Body of pancreas (tissue), 4 donors: ENCODE measurements around the gene ASPDH.

Source experiments
- POLR2A ChIP-seq, 3 donors: fragments of 450-650 bp; IDR thresholded peaks; one replicate each; pipeline ENCODE4 v1.6.1; 2016; ENCODE audit warnings: antibody characterized with exemption in 3 of 3, mild to moderate bottlenecking in 2 of 3
- TF ChIP-seq, protein P1 (sequence below), 7 experiments: fragments of 450-650 bp in 4 of 7; fragments of 200-600 bp in 3 of 7; sonication (generic) in 3 of 7; IDR thresholded peaks; one replicate each; pipeline ENCODE4 v1.5.1; 2016 to 2019; ENCODE audit warnings: antibody characterized with exemption in 7 of 7

DNA sequence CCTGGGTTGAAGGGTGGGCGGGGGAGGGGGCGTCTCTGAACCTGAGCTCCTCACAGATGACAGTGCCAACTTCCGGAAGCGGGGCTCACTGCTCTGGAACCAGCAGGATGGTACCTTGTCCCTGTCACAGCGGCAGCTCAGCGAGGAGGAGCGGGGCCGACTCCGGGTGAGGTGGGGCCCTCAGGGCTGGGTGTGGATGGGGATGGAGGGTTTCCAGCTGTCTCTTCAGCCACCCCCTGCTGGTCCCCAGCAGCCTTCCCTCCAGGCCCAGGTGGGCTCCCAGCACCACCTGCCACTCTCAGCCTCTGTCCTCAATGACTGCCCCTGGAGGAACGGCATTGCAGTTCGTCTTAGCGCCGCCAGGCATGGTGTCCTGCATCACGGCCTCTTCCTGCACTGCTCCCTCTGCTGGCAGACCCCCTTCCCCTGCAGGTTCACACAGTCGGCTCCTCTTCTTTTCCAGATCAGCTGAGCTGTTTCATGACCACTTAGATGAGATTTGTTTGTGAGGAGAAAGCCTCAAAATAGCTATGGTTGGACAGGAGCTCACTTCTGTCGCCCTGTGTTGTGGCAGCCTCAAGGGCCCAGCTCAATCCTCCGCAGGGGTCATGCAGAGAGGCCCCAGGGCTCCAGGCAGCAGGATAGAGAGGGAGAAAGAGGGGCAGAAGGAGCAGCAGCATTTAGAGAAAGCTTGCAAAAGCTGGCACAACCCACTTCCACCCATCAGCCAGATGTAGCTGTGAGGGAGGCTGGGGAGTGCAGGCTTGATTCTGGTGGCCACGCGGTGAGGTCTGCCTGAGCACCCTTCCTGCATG is 34.6 kb downstream of the ASPDH start:
- TF ChIP-seq, protein P1, sequence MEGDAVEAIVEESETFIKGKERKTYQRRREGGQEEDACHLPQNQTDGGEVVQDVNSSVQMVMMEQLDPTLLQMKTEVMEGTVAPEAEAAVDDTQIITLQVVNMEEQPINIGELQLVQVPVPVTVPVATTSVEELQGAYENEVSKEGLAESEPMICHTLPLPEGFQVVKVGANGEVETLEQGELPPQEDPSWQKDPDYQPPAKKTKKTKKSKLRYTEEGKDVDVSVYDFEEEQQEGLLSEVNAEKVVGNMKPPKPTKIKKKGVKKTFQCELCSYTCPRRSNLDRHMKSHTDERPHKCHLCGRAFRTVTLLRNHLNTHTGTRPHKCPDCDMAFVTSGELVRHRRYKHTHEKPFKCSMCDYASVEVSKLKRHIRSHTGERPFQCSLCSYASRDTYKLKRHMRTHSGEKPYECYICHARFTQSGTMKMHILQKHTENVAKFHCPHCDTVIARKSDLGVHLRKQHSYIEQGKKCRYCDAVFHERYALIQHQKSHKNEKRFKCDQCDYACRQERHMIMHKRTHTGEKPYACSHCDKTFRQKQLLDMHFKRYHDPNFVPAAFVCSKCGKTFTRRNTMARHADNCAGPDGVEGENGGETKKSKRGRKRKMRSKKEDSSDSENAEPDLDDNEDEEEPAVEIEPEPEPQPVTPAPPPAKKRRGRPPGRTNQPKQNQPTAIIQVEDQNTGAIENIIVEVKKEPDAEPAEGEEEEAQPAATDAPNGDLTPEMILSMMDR (IDR thresholded peaks at IDR 0.05): no peak
- TF ChIP-seq POLR2A (IDR thresholded peaks at IDR 0.05): no peak
